NCI-H187 treated with DMSO at 0.1 percent for 48 hours (cell line): ENCODE data around the gene METTL14.

Source experiments
- DNase-seq: peaks from one replicate; lab custom pipeline; 2025; lab: John Stamatoyannopoulos, UW

The METTL14 gene

DNA sequence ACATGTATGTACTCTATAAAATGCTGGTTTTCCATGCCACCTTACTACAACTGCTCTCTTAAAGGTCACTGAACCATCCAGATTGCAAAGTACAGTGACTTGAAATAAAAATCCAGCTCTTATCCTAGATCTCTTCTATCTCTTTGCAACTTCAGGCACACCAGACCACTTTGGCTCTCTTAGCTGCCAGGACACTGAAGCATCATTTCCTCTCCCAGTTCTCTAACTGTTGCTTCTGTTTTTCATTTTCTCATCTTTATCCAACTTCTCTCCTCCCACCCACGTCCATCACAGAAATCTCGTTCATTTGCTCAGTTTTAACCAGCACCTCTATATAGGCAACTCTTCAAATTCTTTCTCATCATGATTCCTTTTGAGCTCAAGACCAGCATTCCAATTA, 74.3 kb downstream of the METTL14 start:
- no peak for DNase-seq

DNA sequence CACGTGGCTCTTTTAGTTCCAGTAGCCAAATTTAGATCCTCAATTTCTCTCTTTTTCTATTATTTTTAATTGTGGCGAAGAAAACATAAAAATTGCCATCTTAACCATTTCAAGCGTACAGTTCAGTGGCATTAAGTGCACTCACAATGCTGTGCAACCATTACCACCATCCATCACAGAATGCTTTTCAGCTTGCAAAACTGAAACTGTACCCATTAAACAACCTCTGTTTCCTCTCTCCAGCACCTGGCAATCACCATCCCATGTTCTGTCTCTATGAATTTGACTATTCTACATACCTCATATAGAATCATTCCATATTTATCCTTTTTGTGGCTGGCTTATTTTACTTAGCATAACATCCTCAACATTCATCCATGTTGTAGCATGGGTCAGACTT, 74.9 kb downstream of the METTL14 start:
- DNase-seq: no peak

DNA sequence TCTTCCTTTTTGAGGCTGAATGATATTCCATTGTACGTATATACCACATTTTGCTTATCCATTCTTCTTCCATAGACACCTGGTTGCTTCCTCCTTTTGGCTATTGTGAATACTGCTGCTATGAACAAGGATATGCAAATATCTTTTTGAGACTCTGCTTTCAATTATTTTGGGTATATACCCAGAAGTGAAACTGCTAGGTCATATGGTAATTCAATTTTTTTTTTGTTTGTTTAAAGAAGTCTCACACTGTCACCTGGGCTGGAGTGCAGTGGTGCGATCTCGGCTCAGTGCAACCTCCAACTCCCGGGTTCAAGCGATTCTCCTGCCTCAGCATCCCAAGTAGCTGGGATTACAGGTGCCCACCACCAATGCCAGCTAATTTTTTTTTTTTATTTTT, 75.3 kb downstream of the METTL14 start:
- DNase-seq: no peak

DNA sequence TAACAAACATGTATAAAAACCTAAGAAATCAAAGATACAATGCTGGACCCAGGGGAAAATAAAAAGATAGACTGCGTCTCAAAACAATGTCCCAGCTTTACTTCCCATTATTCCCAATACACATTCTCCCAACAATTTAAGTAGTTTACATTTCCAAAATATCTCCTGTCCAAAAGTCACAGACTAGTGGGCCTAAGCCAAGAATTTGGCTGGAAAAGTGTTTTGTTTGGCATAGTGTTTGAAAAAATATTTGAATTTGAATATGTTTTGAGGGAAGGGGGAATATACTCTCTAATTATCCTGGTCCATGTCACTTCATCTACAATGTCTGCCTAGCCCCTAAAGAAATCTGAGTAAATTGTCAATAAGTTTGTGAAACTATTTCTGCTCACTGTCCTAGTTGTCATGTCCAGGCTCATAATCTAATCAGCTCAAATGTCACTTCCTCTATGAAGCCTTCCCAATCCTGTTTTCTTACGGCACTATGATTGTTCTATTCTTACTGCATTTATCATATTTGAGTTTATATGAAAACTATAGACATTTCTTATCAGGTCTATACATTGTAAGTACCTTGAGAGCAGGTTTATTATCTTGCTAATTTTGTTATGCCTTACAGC, 76.3 kb downstream of the METTL14 start:
- no peak for DNase-seq

DNA sequence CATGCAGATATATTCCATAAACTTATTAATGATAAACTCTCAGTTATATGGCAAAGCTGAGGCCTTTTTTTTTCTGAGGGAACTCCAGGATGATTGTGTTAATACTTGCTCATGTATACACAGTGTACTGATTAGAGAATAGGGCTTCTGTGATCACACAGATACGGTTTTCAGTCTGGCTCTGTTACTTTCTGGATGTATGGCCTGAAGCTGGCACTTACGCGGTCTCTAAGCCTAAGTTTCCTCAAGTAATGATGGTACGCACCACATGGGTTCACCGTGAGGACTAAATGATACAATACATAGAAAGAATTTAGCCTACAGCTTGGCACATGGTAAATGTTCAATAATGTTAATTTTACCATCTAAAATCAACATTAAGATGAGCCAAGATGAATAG, 77.0 kb downstream of the METTL14 start:
- no peak for DNase-seq

DNA sequence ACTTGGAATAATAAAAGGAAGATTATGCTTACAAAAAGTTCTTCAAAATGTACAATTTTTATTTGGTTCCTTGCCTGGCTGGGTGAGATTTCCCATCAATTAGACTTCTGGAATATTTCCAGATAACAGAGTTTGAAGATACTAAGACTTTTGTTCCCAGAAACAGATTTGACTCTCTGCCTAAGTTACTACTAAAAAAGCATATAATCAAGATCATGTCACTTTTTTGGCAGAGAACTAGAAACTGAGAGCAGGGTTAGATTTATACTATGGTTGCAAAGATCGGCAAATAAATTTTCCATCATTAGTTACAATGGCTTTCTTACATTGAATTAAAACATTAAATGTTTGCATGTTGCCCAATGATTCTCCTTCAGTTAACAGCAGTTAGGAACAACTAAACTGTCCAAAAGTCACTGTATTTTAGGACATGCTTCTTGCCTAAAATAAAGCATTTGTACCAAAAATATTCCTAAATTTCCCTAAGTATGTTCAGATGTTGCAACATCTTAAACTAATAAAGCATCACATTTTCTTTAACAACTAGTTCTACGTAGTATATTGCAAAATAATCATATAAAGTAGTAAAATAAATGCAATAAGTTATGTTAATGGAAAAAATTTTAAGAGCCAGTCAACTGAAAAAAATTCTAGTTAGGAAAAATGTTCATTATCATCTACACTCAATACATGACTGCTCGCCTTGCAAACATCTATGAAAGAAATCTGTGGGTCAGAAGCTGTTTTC, 77.7 kb downstream of the METTL14 start:
- no peak for DNase-seq
